NCI-H2081 treated with DMSO at 0.1 percent for 48 hours (cell line): ENCODE results near the gene TMEM63A.
"Not testable (repeated sequence)": the region's sequence is repeated elsewhere in the genome, so short reads cannot be mapped to it uniquely, and the experiment has no call there.

Experiments
- DNase-seq: peaks from one replicate; lab custom pipeline; 2025; lab: John Stamatoyannopoulos, UW

The TMEM63A gene

DNA sequence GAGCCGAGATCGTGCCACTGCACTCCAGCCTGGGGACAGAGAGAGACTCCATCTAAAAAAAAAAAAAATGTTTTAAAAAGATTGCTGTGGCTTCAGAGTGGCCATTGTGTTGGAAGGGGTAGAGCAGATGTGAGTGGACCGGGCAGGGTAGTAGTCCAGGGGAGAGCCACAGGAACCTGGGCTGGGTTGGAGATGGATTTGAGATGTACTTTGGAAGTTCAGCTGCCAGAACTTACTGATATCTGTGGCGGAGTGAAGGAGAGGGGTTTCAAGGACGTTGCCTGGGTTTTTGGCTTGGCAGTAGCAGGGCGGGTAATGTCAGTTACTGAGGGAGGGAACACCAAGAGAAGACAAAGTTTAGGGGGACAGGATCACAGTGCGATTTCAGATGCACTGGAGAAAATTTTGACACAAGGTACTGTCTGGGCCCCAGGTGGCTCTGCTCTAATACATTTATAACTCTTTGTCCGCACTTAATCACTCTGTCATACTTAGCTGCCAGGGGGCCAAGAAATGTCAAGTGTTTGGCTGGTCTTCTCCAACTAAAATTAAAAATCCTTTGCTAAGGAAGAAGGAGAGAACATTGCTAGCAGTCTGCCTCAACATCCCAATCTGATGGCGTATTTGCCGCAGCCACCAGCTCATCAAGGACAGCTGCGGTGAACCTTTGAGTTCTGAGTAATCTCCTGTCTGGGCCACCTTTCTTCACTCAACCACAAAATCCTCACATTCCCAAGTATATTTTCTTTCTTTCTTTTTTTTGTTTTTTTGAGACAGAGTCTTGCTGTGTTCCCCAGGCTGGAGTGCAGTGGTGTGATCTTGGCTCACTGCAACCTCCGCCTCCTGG, 62.6 kb downstream of the TMEM63A start:
- DNase-seq: no peak

DNA sequence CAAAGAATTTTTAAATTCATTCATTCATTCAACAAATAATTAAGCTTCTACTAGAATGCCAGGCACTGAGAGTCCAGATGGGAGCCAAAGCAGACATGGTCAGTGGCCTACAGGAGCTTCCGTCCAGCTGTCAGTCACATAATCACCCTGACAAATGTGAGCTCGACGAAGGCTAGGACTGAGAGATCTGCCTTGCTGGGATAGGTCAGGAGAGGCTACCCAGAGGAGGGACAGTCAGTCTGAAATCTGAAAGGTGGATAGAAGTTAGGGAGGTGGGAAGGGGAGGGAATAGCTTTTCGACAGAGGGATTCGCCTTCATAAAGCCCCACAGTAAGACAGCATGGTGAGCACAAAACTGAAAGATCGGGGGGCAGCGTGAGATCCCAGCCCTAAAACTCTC, 64.0 kb downstream of the TMEM63A start:
- DNase-seq: no peak

DNA sequence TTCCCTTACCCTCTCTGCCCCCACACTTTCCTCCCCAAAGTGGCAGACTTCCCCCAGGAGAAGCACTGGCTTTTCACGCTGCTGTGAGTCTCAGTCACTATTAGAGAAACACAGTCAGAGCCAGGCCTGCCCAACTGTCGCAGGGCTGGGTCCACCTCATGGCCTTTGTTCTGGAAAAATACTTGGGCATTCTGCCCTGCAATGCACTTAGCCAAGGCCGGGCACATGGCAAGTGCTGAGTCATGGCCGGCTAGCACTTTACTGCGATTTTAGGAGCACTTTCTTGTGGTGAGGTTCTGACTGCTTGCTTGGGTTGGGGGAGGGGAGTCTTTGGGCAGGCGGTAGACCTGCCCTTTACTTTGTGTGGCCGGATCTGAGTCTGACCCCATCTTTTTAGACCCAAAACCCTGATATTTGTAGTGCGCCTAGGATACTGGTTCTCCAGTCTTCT, 64.5 kb downstream of the TMEM63A start:
- DNase-seq: no peak

DNA sequence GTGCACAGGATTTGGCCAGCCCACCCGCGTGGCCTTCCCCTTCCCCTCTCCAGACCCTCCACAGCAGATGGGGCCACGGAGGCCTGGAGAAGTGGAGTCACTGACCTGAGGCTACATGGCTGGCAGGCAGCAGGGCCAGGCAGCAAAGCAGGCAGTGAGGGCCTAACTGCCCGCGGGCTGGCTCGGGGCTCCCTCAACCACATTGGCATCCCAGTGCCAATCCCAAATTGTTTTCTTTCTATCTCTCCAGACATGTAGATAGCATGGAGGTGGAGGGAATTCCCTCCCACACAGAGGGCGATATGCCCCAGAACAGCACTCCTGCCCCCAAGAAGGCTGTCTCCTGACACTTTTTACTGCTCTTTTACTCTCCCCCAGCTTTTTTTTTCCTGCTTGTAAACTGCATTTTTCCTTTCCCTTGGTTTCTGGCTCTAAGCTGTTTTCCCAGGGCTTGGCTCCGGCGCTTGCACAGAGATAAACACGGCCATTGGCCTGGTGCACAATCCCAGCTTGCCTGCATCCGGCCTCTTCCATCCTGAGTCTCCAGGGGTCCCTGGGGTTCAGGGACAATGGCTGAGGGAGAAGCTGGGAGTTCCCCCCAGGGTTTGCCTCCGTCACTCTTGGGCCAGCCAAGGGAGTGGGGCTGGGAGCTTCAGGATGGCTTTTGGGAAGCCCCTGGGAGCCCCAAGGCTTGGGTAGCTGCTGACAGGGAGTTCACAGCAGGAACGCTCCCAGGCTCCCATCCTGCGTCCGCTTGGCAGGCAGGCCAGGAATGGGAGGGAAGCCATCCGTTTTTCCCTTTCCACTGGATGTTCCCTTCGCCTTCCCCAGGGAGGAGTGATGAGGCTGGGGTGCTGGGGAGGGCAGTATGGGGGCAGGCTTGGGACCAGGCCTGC, 65.3 kb downstream of the TMEM63A start:
- DNase-seq: no peak

DNA sequence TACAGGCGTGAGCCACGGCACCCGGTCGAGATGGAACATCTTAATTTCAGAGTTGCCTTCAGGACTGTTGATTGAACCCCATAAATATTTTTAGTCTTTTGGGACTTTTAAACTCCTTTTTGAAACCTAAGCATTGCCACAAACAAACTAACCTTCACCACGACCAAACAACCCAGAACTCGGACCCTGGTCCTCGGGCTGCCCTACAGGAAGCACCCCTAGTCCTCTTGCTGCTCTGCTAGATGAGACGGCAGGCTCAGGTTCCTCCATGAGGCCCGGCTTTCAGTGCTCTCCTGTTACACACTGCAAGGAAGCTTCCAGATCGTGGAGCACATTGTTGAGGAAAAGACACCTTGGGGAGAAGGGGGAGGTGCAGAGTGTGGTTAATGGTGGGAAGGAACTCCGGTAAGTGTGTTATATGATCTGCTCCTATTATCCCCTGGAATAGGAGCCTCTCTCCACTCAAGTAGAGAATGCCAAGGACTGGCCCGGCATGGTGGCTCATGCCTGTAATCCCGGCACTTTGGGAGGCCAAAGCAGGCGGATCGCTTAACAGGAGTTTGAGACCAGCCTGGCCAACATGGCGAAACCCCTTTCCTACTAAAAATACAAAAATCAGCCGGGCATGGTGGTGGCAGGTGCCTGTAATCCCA, 66.5 kb downstream of the TMEM63A start:
- no peak for DNase-seq

DNA sequence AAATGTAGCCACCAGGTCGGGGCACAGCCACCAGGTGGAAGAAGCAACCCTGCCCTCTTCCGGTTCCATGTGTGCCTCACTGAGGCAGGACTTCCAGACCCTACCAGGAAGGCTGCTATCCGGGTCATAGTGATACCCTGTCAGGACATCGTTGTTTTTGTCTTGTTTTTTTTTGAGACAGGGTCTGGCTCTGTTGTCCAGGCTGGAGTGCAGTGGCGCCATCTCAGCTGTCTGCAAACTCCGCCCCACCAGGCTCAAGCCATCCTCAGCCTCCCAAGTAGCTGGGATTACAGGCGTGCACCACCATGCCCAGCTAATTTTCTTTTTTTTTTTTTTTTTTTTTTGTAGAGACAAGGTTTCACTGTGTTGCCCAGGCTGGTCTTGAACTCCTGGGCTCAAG, 67.1 kb downstream of the TMEM63A start:
- DNase-seq: not testable (repeated sequence)

DNA sequence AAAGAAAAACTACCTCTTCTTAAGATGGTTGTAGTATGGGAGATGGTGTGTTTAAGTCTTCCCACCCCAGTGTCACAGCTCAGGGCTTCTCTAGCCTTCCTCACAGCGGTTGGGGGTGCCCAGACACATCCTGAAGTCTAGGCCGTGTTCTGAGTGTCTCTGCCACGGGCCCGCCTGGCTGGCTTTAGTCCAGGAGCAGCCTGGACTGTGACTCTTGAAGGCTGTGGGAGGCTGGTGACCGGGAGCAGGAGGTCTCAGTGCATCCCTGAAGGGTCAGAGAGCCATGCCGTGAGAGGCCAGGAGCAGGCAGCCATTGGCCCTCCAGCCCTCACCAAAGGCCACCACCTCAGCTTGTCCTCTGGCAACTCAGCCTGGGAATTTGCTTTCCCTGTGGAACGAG, 67.8 kb downstream of the TMEM63A start:
- DNase-seq: no peak

DNA sequence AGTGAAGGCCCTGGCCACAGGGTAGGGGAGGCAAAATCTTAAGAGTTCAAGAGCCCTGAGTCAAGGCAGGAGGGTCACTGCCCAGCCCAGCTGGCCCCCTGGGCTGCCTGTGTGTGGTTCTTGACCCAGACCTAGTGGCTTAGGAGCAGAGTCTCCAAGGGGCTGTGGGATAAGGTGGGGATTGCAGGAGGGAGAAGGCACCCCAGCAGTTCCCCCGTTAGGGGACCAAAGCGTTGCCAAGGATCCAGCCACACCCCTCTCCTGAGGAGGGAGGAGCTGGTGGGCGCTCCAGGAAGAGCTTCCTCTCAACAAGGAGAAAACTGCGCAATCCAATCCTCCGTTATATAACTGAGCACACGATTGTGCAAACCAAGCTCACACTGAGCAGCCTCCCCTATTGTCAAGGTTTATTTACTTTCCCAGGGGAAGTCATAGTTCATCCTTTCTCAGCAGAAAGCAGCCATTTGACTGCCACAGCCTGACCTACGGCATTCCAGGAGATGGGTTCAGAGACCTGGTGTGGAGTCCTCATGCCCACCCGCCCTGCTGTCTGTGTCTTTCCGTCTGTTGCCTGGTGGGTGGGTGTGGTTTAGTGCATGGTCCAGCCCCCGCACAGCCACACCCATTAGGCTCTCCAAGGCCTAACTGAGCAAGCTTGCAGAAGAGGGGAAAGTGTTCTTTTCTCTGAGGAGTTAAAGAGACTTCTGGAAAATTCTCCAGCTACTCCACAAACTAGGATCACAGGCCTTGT, 68.8 kb downstream of the TMEM63A start:
- peak; percentile 18 for DNase-seq

DNA sequence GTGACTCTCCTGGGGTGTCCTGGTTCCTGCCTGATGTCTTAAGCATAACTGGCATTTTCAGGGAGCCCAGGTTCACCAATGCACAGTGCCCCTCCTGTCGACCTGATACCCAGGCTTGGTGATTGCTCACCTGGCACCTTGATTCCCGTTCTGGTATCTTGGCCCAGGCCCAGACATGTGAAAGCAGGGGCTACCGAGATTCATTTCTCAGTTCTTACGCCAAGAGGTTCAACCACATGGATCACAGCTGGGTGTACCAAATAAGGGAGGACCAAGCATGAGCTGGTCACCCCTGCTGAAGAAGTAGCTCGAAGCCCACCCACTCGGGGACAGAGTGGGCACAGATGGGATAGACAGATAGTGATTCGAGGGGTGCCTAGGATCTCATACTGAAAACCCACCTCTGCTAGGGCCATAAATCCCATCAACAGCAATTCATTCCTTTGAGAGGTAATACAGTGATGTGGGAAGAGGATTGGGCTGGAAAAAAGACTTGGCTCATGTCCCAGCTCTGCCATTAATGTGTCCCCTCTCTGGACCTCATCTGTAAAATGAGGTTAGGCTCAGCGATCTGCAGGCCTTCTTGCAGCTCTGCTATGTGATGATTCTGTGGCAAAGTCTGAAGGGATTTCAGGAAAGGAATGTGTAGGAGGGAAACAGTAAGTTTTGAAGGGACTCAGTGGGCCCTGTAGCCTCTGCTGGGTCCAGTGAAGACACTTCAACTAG, 69.5 kb downstream of the TMEM63A start:
- DNase-seq: no peak

DNA sequence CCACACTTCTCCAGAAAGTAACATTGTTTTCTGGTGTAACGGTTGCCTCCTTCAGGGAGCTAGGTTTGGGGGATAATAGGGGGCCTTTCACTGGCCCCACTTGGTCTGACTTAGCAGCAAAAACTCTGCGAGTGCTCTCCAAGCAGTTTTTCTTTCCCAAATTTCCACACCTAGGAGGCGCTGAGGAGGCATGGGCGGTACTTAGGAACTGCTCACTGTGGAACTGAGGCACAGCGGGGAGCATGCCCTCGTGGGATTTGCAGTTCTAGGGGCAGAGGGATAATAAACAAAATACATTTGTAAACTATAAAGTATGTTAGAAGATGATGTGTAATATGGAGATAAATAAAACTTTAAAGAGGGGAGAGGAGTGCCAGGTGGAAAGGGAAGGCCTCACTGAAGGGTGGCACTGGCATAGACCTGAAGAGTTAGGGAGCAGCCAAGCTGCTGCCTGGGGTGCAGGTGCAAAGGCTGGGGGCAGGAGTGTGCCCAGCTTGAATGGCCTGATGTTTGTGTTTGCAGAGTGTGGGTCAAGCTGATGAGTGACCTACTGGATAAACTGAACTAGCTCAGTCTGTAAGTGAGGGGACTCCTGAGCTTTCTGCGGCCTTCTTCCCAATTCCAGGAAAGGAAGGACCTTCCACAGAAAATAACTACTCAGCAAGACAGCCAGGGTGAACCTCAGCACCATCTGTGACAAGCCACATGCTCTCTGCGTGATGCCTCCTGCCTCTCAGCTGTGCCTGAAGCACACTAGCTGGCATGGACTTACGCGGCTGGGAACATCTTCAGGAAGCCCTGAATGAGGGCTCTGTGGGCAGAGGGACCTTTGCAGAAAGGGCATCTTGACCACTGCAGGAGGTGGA, 70.3 kb downstream of the TMEM63A start:
- DNase-seq: no peak

DNA sequence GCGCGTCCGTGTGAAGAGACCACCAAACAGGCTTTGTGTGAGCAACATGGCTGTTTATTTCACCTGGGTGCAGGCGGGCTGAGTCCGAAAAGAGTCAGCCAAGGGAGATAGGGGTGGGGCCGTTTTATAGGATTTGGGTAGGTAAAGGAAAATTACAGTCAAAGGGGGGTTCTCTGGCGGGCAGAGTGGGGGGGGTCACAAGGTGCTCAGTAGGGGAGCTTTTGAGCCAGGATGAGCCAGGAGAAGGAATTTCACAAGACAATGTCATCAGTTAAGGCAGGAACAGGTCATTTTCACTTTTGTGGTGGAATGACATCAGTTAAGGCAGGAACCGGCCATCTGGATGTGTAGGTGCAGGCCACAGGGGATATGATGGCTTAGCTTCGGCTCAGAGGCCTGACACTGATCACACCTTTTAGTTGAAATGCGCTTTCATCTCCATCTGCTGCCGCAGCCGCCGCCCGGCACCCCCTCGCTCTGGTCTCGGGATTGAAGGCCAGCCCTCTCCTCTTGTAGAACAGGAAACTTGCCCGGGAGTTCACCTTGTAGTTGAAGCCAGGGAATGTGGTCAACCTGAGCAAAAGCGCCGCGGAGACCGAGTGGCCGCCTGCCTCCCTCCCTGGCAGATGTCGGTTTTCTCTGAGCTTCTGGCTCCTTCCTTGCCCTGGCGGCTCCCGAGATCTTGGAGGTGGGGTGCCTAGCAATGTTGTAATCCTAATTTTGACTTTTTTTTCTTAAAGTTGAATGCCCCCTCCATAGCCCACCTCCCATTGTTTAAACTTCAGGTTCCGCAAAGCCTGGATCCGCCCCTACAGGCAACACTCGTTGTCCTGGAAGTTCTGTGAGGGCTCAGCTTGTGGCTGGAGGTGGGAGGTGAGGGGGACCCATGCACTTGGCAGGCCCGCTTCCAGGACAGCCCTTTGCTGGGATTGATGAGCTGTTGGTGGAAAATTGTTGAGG, 71.3 kb downstream of the TMEM63A start:
- not testable (repeated sequence) for DNase-seq

DNA sequence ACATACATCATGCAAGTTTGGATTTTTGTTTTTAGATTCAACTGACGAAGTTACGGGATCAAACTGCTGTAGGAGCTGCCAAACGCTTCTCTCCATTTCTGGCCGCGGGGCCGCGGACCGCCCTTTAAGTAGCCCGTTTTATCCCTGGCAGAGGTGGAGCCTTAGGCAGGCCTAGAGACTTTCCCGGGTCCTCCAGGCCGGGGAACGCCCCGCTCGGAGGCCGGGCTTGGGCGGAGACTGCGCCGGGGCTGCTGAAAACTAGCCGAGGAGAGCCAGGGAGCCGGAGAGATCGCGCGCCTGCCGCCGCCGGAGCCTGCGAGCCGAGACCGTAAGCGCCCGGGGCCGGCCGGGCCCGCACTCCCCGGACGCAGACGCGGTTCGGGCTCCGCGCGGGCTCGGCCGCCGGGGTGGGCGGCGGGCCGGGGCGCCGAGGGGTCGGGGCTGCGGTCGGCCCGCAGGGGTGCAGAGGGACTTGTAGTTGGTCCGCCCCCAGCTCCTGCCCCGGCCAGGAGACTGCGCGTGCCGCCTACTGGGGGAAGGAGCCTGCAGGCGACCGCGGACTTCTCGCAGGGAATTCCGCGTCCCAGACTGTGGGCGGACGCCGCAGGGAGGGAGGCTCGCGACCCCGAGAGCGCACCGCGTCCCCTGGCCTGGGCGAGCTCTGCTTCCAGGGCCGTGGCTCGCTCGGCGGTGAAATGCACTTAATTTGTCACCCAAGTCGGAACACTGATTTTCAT, 72.2 kb downstream of the TMEM63A start, which contains the start of gene EPHX1:
Gene EPHX1, plus strand, starts transcription at position 283 of the 737 bp plus-strand sequence. CDS start 18,606 bp downstream, outside the sequence.
- DNase-seq: peak; percentile 44

DNA sequence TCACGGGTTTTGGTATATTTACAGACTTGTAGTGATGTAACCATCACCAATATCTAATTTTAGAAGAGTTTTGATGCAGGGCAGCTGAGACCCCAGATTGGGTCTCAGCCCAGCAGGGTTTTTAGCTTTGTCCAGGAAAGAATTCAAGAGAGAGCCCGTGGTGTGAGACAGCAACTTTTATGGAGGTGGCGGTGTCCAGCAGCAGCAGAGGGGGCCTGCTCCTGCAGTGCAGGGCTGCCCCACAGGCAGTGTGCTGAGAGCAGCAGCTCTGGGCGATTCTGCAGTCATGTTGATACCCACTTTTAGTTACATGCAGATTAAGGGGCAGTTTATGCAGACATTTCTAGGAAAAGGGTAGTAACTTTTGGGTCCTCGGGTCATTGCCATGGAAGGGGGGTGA, 74.0 kb downstream of the TMEM63A start:
- no peak for DNase-seq

DNA sequence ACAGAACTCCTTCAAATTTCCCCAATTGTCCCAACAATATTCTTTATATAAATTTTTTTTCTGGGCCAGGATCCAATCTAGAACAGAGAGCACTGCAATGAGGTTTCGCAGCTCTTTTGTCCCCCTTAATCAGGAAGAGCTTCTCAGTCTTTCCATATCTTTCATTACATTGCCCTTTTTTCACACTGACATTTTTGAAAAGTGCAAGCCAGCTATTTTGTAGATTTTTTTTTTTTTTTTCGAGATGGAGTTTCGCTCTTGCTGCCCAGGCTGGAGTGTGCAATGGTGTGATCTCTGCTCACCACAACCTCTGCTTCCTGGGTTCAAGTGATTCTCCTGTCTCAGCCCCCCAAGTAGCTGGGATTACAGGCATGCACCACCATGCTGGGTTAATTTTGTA, 75.4 kb downstream of the TMEM63A start:
- DNase-seq: not testable (repeated sequence)

DNA sequence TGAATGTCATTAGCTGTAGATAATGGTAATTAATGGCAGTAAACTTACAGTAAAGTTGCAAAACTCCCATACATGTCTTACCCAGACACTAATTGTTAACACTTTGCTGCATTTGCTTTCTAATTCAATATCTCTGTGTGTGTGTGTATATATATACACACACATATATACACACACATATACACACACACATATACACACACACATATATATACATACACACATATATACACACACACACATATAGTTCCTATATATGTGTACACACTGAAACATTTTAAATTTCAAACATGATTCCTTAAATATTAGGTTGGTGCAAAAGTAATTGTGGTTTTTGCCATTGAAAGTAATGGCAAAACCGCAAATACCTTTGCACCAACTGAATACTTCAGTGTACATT, 75.9 kb downstream of the TMEM63A start:
- DNase-seq: no peak

DNA sequence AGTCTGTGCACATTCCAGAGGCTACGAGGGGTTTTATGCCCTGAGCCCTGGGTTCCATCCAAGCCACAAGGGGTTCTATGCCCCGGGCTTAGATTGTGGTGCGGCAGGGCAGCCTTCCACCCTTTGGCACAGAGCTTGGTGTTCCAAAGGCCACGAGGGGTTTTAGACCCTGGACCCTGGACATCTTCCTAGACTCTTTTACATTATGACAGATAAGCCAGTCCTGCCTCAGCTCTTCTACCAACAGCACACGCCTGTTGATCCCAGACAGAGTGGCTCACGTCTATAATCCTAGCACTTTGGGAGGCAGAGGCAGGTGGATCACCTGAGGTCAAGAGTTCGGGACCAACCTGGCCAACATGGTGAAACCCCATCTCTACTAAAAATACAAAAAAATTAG, 81.0 kb downstream of the TMEM63A start:
- not testable (repeated sequence) for DNase-seq

DNA sequence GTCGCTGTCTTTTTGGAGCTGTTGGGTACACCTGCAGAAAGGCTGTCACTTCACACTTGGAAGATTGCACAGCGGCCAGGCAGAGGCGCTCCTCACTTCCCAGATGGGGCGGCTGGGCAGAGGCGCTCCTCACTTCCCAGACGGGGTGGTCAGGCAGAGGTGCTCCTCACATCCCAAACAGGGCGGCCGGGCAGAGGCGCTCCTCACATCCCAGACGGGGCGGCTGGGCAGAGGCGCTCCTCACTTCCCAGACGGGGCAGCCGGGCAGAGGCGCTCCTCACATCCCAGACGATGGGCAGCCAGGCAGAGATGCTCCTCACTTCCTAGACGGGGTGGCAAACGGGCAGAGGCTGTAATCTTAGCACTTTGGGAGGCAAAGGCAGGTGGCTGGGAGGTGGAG, 86.1 kb downstream of the TMEM63A start:
- DNase-seq: not testable (repeated sequence)
